NOMO-1 treated with DMSO at 0.1 percent for 48 hours (cell line): ENCODE measurements around the gene WDR83.
"Not testable (repeated sequence)": the region's sequence is repeated elsewhere in the genome, so short reads cannot be mapped to it uniquely, and the experiment has no call there.

Experiments
- DNase-seq: peaks from one replicate; lab custom pipeline; 2025; ENCODE audit not compliant: unreplicated experiment; lab: John Stamatoyannopoulos, UW

WDR83 gene

DNA sequence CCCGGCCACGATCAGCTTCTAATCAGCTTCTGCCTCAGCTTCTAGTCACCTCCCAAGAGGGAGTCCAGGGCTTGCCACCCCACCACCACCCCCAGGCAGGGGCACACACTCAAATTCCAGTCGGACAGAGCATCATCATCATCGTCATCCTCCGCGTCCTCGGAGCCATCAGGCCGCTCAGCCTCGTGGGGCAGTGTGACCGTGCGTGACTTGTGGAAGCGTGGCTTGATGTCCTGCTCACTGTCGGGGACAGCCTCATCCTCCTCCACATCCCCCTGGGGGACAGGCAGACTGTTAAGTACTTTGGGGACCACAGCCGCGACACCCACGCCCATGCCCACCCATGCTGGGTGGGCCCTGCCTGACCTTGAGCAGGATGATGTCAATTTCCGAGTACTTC lies 44.6 kb downstream of the WDR83 start:
- DNase-seq: no peak

GRCh38 chr19:12712077-12712476 lies 45.5 kb downstream of the WDR83 start:
- DNase-seq: not testable (repeated sequence)

DNA sequence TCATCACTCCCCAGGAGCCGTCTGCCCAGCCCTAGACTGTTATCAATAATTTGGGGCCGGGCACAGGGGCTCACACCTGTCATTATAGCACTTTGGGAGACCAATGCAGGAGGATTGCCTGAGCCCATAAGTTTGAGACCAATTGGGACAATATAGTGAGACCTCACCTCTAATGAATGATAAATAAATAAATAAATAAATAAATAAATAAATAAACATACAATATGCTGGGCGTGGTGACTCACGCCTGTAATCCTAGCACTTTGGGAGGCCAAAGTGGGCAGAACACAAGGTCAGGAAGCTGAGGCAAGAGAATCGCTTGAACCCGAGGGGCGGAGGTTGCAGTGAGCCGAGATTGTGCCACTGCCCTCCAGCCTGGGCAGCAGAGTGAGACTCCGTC lies 46.7 kb downstream of the WDR83 start:
- not testable (repeated sequence) for DNase-seq

GRCh38 chr19:12715102-12715501 lies 48.5 kb downstream of the WDR83 start:
- no peak for DNase-seq

- DNase-seq: no peak
Observed at GRCh38 chr19:12715929-12716328, 49.3 kb downstream of the WDR83 start.

GRCh38 chr19:12720296-12720695 lies 53.7 kb downstream of the WDR83 start:
- no peak for DNase-seq

GRCh38 chr19:12720851-12721655 lies 54.4 kb downstream of the WDR83 start:
- DNase-seq: no peak

DNA sequence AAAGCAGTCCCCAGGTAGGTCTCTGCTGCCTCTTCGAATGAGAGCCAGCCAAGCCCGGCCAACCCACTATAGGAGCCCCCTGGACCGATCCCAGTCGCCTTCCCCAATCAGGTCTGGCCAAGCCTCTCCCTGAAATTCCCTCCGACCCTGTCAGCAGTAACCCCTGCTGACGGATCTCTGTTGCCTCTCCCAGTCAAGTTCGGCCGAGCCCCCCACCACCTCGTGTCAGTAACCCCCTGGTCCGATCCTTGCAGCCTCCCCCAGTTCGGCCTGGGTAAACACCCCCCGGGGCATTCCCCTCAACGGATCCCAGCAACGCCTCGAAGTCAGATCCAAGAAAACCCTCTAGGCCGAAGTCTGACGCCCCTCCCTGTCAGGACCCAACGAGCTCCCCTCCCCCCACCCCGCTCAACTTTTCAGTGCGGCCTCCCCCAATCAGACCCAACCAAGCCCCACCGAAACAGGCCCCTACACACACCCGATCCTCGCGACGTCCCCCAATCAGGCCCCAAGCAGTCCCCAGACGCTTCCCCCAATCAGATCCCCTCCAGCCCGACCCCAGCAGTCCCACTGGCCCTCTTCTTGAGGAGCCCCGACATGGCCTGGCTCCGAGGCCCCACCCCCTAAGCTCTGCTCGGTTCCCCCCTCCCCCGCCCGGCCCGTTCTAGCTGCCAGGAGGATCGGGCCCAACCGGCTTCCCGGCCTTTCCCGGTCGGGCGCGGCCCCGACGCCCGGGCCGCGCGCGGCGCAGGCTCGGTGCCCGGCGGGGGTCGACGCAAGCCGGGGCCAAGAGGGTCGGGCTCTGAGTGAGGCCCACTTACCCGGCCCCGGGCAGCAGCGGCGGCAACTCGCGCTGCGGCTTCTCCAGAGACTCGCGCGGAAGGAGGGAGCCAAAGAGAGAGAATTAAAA lies 55.3 kb downstream of the WDR83 start:
- DNase-seq: peak; percentile 41

- peak; percentile 97 for DNase-seq
Observed at GRCh38 chr19:12722566-12723380, 56.2 kb downstream of the WDR83 start.

DNA sequence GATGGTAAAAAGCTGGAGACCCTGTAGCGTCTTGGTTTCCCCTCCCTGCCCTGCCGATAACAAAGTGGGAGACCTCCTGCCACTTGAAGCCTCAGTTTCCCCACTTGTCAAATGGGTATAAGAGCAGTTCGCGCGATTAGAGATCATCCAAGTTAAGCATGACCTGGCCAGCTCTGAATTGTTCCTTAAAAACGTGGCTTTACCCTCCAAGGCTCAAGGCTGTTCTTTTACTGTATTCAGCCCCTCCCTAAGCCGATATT lies 56.7 kb downstream of the WDR83 start:
- peak; percentile 27 for DNase-seq

DNA sequence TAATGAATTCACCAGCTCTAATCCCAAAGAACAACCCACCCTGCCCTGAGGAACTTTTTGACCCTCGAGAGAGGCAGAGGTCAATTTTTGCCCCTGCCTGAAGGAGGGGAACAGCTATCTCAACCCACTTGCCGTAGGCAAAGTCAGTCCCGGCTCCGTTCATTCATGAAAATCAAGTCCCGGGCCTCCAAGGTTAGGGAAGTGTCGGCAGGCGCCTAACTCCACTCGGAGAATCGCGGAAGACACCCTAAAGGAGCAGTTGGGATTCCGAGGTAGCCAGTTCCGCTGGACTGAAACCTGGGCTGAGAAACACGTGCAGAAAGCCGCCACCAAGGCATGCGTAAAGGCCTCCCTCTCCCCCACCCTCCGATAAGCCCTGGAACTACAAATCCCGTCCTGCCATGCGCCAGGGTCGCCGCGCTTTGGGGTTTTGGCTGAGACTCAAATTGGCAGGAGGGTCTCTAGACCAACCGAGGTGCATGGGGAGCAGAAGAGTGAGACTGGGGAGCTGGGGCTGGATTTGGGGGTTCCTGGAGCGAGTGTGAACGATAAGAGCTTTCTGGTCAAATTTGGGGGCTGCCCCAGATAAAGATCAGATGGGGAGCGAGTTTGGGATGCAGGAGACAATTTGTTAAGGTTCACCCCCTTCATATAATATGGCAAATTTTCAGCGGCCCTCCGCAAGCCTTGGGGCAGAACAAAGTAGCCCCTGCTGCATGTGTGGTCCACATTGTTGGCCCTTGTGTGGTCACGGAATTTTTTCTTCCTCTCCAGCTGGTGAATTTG lies 57.2 kb downstream of the WDR83 start, which contains the start of gene TNPO2:
Gene TNPO2, minus strand, starts transcription at position 292 of the 786 bp plus-strand sequence. CDS start 2,955 bp downstream, outside the sequence.
- DNase-seq: peak; percentile 56
